ENCODE results near the gene C11orf87. TPM values are rescaled to one million over a fixed set of nuclear protein-coding genes. Genes with fewer than 3 reads are reported as not detected.

The C11orf87 gene
- total RNA-seq, 2 experiments from 2014 or later: not detected

- Mint-ChIP-seq H3K36me3 (ENCODE audit: low read depth) (no peaks in the 10 kb centered on the region), H3K27me3 (no peaks in the 10 kb centered on the region), H3K9me3 (no peaks in the 10 kb centered on the region), H3K4me3 (no peak overlapping the region), H3K4me1 (ENCODE audit: low read depth) (no peaks in the 10 kb centered on the region), H3K27ac (no peak overlapping the region)
- DNase-seq (no peak), ATAC-seq (ENCODE audit: poor library complexity) (no peak)
- ChIA-PET CTCF (no interaction called here), POLR2A (no interaction called here)
- Histone ChIP-seq H3K27me3 (ENCODE audit: control insufficient read depth in 1 of 2, insufficient read depth in 2 of 2, low read length in 2 of 2) (no peaks in the 10 kb centered on the region), H3K4me1 (ENCODE audit: insufficient read depth, low read length) (no peaks in the 10 kb centered on the region), H3K36me3 (ENCODE audit: insufficient read depth, low read length) (no peaks in the 10 kb centered on the region), H3K27ac (ENCODE audit: low read depth in 1 of 2, low read length in 2 of 2) (no peak overlapping the region), H3K9me3 (ENCODE audit: control insufficient read depth in 1 of 2, insufficient read depth in 1 of 2, low read length in 2 of 2) (no peaks in the 10 kb centered on the region), H3K4me3 (ENCODE audit: low read length) (no peak overlapping the region)
- intact Hi-C loops (cut with DNase I, micrococcal nuclease): no loop called here
- no peak for TF ChIP-seq CTCF (IDR thresholded peaks at IDR 0.05)
Measured at GRCh38 chr11:109377039-109377742, 44.8 kb upstream of the C11orf87 start.

GRCh38 chr11:109378034-109378433, 44.0 kb upstream of the C11orf87 start:
- H3K27me3 ChIP-seq (ENCODE audit: control insufficient read depth in 1 of 2, insufficient read depth in 2 of 2, low read length in 2 of 2): no peaks in the 10 kb centered on the region
- H3K4me3 ChIP-seq (ENCODE audit: low read length): no peak overlapping the region
- no peak for TF ChIP-seq CTCF (IDR thresholded peaks at IDR 0.05)
- H3K36me3 Mint-ChIP-seq (ENCODE audit: low read depth): no peaks in the 10 kb centered on the region
- intact Hi-C loops (cut with DNase I, micrococcal nuclease): no loop called here
- DNase-seq: no peak
- no peak overlapping the region for H3K27ac Mint-ChIP-seq
- no peak overlapping the region for H3K27ac ChIP-seq (ENCODE audit: low read depth in 1 of 2, low read length in 2 of 2)
- H3K36me3 ChIP-seq (ENCODE audit: insufficient read depth, low read length): no peaks in the 10 kb centered on the region
- H3K4me1 ChIP-seq (ENCODE audit: insufficient read depth, low read length): no peaks in the 10 kb centered on the region
- no peak overlapping the region for H3K4me3 Mint-ChIP-seq
- H3K9me3 ChIP-seq (ENCODE audit: control insufficient read depth in 1 of 2, insufficient read depth in 1 of 2, low read length in 2 of 2): no peaks in the 10 kb centered on the region
- CTCF ChIA-PET: no interaction called here
- H3K9me3 Mint-ChIP-seq: no peaks in the 10 kb centered on the region
- ATAC-seq (ENCODE audit: poor library complexity): no peak
- POLR2A ChIA-PET: no interaction called here
- no peaks in the 10 kb centered on the region for H3K4me1 Mint-ChIP-seq (ENCODE audit: low read depth)
- H3K27me3 Mint-ChIP-seq: no peaks in the 10 kb centered on the region

GRCh38 chr11:109383306-109383705, 38.7 kb upstream of the C11orf87 start:
- H3K27ac ChIP-seq (ENCODE audit: low read depth in 1 of 2, low read length in 2 of 2): no peak overlapping the region
- Mint-ChIP-seq H3K4me1 (ENCODE audit: low read depth) (no peaks in the 10 kb centered on the region), H3K36me3 (ENCODE audit: low read depth) (no peaks in the 10 kb centered on the region), H3K4me3 (no peak overlapping the region), H3K27ac (no peak overlapping the region), H3K9me3 (peaks cover 3% of the 10 kb centered on the region), H3K27me3 (no peaks in the 10 kb centered on the region)
- H3K27me3 ChIP-seq (ENCODE audit: control insufficient read depth in 1 of 2, insufficient read depth in 2 of 2, low read length in 2 of 2): no peaks in the 10 kb centered on the region
- POLR2A ChIA-PET: no interaction called here
- H3K4me3 ChIP-seq (ENCODE audit: low read length): no peak overlapping the region
- intact Hi-C loops (cut with DNase I, micrococcal nuclease): no loop called here
- TF ChIP-seq CTCF (IDR thresholded peaks at IDR 0.05): no peak
- H3K4me1 ChIP-seq (ENCODE audit: insufficient read depth, low read length): no peaks in the 10 kb centered on the region
- CTCF ChIA-PET: no interaction called here
- DNase-seq: no peak
- no peak for ATAC-seq (ENCODE audit: poor library complexity)
- no peaks in the 10 kb centered on the region for H3K36me3 ChIP-seq (ENCODE audit: insufficient read depth, low read length)
- H3K9me3 ChIP-seq (ENCODE audit: control insufficient read depth in 1 of 2, insufficient read depth in 1 of 2, low read length in 2 of 2): no peaks in the 10 kb centered on the region
